Left ventricle myocardium superior (tissue), 1 donor: ENCODE measurements around the gene MIS18BP1. TPM values are rescaled to one million over a fixed set of nuclear protein-coding genes. Genes with fewer than 3 reads are reported as not detected.
"Not testable (repeated sequence)": the region's sequence is repeated elsewhere in the genome, so short reads cannot be mapped to it uniquely, and the experiment has no call there.

Experiments used
- ATAC-seq: fragments of 200-7000 bp; cut with Tn5 transposase; one replicate; pipeline ENCODE4 v1.9.1; 2020; ENCODE audit warnings: mild to moderate bottlenecking, moderate library complexity
- DNase-seq: peaks from one replicate; pipeline ENCODE4 v3.0.0-alpha.2; 2020
- intact Hi-C: fragments of 100-400 bp; cut with micrococcal nuclease; formaldehyde crosslinking; loops from one replicate; pipeline ENCODE4 v1.11.0; 2022
- total RNA-seq: library from RNA; stranded (reverse); fragmentation: NEBNext Ultra II Directional; extraction: Animal tissue kit (Norgen Biotek cat#: 25700); gene quantifications from one replicate; pipeline ENCODE4 v1.2.1, GENCODE V29; 2021
- donor health status: DM: no; HTN: yes; CAD: no; lungs with severe emphysema.

MIS18BP1 gene
- total RNA-seq, 1 donor from 2014 or later: 5.5 TPM

DNA sequence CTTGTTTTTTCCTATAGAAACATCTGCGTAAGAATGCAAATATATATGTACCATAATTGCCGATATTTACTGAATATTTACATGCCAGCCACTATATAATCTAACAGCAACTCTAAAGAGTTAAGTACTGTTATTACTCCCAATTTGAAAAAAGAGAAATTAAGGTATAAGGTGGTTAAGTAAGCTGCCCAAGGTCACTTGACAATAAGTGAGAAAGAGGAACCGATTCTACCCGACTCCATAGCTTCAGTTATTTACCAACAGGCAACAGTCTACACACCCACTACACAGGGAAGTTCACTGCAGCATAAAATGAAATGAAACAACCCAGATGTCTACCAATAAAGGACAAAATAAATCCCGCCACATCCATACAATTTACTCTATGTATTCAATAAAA lies 1.1 kb downstream of the MIS18BP1 start:
- ATAC-seq (no peak), DNase-seq (no peak)
- intact Hi-C loops: loop anchor here (10.0 kb wide), 1 partner anchor 117 kb away; the partner anchor contains the start of genes FANCM and FKBP3

DNA sequence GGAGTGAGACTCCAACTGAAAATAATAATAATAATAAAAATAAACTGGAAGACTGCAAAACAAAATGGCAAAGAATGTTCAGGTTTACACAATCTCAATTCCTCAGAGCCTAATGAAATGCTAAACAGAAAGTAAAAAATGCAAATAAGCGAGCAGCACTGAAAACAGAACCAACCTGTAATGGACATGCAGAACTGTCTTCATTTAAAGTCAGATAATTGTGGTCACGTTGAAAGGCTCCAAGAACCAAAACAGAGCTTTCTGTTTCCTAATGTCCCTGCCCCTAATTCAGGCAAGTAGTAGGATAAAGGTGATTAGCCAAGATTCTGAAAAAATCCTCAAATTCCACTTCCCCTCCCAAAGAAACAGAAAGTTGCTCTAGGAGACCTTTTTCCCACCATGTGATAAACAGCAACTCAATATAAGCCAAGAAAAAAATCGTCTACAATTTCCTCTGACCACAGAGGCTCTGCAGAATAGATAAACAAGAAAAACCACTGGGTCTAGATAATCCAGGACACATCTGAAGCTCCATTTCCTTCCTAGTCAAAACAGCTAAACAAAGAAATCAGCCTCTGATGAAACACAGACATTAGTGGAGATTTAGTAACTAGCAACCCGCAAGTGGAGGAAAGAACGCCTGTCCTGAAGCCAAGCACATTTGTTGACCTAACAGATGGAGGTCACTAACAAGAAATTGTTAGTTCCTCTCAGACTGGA lies 3.0 kb downstream of the MIS18BP1 start:
- no peak for DNase-seq
- no peak for ATAC-seq
- intact Hi-C loops: loop anchor here (10.0 kb wide), 1 partner anchor 115 kb away; the partner anchor contains the start of genes FANCM and FKBP3

DNA sequence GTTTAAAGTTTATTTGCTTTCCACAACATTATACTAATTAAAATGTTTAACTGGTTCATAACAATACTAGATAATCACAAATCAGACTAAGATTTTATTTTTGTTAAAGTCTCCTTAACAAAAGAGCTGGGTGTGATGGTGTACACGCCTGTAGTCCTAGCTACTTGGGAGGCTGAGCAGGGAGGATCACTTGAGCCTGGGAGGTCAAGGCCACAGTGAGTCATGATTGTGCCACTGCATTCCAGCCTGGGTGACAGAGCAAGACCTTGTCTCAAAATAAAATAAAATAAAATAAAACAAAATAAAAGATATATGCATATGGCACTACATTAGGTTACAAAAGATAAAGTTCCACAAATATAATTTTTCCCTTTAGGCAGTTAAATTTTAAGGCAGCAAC lies 5.6 kb downstream of the MIS18BP1 start:
- DNase-seq (no peak), ATAC-seq (no peak)
- intact Hi-C loops: no loop called here

DNA sequence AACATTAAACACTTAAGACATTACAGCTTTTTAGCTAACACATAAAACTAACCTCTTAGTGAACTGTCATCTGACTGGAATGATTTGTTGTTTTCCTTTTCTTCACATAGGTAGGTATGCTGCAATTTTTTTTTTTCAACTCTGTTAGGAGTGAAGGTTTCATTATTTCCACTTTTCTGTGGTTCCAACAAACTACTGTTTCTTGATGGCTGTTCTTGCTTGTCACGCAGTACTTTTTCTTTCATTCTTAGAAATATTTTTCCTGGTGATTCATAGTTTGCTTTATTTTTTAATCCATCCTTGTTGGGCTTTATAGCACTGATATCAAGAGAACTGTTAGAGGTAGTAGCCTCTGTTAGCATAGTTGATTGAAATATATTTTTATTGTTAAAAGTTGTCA lies 6.3 kb downstream of the MIS18BP1 start:
- intact Hi-C loops: no loop called here
- ATAC-seq: no peak

DNA sequence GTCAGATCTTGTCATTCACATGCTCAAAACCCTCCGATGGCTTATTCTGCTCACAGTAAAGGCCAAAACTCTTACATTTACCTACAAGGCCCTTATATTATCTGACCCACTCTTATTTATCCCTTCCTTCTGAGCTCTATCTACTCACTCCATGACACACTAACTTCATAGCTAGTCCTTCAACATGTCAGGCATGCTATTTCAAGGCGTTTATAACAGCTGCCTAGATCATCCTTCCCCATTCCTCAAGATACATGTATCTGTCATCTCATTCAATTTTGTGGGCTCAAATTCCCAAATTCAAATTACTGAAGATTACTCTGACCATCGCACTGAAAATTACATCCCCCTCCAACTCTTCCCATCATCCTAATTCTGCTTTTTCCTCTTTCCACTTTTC lies 6.9 kb downstream of the MIS18BP1 start:
- intact Hi-C loops: no loop called here
- no peak for ATAC-seq
- DNase-seq: no peak

More for the DNA sequence above, 6.3 kb downstream of the MIS18BP1 start:
- no peak for DNase-seq

DNA sequence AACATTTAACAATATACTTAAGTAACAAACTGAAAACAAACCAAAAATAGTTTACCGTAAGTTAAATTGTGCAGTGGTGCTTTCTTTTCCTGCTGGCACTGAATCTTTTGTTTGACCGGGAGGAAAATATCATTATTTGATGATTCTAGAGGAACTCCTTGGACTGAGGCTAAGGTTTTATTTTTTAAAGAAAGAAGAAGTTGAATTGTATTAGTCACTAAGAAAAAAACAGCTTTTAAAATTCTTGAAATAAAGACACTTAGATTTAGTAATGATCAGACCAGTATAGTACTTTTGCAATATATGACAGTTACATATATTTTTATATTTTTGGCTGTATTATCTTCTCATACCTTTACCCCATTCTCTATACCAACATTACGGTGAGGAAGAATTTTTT lies 10.3 kb downstream of the MIS18BP1 start:
- intact Hi-C loops: no loop called here

DNA sequence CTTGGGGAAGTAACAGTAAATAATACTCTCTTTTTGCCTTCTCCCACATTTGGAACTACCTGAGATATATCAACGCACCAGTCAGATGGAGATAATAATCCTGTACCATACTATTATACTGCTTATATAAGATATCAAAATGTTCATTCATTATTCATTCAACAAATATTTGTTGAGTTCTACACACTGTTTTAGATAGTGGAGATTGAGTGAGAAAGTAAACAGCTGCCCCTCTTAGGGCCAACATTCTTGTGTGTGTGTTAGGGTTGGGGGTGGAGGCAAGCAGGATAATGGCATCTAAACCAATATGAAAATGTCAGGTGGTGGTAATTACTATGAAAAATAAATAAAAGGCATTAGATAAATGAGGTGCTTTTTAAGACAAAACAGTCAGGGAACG lies 14.0 kb downstream of the MIS18BP1 start:
- DNase-seq (no peak), ATAC-seq (no peak)
- intact Hi-C loops: no loop called here

More for the DNA sequence above, 10.3 kb downstream of the MIS18BP1 start:
- ATAC-seq: no peak
- DNase-seq: no peak

DNA sequence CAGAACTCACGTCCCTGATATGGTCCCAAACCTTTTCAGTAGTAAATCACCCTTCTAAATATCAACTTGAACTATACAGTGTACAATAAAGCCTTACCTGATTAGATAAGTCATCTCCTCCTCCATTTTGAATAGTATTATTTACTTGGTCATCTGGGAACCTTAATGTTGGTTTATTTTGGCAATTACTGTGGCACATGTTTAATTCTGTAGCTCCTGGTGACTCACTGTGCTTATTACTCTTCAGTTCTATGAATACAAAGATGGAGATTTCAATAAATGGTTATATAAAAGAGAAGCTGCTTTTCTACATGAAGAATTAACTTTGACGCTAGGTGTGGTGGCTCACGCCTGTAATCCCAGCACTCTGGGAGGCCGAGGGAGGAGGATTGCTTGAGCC lies 25.4 kb downstream of the MIS18BP1 start:
- DNase-seq (no peak), ATAC-seq (no peak)
- intact Hi-C loops: no loop called here

DNA sequence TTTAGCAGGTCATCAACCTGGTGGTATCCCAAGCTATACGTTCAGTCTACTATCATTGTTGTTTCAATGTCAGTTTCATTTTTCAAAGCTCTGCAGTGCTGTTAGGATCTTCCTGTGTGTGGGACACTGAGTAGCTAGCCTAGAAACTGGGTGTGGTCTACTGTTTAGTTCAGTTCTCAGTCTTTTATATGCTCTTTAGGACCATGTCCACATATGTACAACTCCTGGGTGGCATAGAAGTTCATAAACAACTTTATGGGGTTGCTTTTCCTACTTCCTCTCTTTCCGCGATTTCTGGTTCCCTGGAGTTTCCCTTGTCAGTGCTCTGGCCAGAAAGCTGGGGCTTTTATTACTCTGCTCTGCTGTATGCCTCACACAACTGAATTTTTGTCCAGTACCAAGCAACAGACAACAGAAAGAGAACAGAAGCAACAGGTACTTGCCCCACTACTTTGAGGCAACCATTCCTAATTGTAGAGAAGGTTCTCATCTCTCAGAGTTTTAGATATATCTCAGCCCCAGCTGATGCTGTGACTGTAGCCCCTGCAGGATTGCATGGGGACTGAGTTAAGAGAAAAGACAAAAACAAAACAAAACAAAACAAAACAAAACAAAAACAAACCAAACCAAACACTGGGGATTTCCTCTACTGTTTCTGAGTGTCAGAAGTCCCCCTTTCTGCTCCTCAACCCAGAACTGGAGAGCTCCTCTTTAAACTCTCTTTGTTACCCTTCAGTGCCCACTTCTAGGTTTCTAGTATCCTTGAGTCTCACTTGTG lies 30.3 kb downstream of the MIS18BP1 start:
- DNase-seq: no peak
- ATAC-seq: no peak
- intact Hi-C loops: no loop called here

DNA sequence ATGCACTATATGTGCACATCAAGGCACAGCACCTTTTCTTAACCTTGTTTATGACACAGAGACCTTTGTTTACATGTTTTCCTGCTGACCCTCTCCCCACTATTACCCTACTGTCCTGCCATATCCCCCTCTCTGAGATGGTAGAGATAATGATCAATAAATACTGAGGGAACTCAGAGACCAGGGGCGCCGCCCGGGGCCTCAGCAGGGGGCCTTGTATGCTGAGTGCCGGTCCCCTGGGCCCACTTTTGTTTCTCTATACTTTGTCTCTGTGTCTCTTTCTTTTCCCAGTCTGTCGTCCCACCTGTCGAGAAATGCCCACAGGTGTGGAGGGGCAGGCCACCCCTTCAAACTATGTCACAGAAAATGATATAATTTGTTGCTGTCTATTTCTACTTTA lies 38.7 kb downstream of the MIS18BP1 start:
- ATAC-seq, DNase-seq, intact Hi-C loops: not testable (repeated sequence)

DNA sequence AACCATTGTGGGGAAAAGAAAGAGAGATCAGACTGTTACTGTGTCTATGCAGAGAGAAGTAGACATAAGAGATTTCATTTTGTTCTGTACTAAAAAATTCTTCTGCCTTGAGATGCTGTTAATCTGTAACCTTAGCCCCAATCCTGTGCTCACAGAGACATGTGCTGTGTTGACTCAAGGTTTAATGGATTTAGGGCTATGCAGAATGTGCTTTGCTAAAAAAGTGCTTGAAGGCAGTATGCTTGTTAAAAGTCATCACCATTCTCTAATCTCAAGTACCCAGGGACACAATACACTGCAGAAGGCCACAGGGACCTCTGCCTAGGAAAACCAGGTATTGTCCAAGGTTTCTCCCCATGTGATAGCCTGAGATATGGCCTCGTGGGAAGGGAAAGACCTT lies 39.3 kb downstream of the MIS18BP1 start:
- ATAC-seq, DNase-seq, intact Hi-C loops: not testable (repeated sequence)

DNA sequence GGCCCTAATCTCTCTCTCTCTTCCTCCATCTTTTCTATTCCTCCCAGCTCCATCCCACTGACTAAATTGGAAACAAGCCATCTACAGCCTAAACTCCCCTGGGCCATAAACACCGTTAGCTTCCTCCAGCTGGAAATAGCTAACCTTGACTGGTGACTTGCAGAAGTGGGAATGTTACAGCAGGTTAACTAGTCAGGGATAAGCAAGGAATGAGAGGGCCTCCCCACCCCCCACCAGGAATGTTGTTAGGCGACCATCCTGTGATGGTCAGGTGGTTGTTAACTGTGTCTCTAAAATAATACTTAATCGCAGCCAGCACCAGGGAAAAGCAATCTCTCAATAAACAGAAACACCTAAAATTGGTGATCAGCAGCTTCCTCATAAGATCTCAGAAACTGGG lies 40.8 kb downstream of the MIS18BP1 start:
- intact Hi-C loops: no loop called here
- DNase-seq: no peak
- no peak for ATAC-seq

DNA sequence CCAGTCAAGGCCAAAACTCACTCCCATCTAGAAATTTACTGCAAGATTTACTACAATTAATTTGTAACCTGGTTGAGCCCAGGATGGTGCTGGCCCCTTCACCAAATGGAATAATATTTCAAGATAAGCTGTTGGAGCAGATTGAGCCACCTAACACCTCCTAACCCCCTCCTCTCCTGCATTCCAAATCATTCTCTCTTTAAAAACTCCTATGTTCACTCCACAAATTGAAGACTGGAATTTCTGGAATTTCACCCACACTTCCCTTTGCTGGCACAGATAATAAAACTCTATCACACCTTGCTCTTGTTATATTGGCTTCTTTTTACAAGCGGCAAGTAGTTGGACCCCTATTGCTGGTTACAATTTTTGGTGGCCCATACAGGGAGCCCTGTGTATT lies 41.7 kb downstream of the MIS18BP1 start:
- intact Hi-C loops: no loop called here
- no peak for DNase-seq
- ATAC-seq: no peak

DNA sequence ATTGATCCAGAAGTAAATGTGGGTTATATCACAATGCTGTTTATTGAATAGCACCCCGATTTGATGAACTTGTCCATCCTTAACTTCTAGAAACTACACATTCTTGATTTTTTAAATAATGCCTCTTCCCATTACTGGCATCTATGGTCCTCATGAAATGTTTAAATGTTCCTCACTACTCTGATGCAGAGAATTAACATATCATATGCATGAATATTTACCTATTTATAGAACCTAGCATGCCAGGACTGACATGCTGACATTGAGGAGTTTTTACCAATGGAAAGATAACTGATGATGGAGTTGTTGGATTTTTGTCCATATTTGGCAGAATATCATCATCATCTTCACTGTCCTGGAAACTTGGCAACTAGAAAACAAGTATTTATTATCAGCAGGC lies 42.8 kb downstream of the MIS18BP1 start:
- DNase-seq (no peak), ATAC-seq (no peak)
- intact Hi-C loops: no loop called here

DNA sequence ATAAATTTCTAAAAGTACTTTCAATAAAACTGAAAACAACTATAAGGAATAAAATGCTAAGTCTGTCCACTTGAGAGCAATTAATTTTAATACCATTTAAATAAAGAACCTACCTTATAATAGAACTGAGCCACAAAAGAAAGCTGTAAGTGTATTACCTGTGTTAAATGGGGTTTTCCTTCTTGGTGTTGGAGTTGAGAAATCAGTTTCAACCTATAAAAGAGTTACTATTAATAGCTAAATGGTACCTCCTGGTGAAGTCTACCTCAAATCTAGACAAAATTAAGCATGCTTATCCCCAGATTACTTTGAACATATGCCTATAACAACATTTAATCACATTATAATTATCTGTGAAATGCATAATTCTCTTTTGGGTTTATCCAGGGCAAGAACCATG lies 48.8 kb downstream of the MIS18BP1 start:
- DNase-seq (no peak), ATAC-seq (no peak)
- intact Hi-C loops: no loop called here

DNA sequence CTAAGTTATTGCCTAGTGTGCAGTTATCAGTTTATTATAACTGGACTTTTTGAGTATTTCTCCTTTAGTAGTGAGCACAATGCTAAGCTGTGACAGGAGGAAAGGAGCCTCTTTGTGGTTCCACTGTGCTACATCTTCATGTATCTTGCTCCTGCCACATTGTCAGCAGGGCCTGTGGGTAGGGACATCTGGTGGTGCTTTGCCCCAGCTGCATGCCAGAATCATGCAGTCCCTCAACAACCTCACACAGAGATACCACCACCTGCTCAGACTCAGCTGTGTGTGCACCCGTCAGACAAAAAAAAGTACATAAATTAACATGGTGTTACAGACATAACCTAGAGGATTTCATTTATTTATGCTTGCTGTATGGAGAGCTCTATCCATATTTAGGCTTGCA lies 51.1 kb downstream of the MIS18BP1 start:
- no peak for DNase-seq
- peak; percentile 41 for ATAC-seq
- intact Hi-C loops: no loop called here

DNA sequence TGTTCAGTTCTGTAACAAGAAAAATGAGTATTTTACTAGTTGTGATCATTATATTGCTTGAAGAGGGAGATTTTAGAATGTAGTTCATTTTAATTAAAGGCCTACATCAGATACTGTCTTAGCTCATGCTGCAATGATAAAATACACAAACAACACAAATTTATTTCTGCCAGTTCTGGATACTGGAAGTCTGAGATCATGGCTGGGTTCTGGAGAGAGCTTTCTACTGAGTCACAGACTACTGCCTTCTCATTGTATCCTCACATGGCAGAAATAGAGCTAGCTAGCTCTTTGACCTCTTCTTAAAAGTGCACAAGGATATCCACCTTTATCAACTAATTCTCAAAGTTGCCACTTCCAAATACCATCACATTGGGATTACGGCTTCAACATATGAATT lies 53.8 kb downstream of the MIS18BP1 start:
- intact Hi-C loops: no loop called here
- ATAC-seq (no peak), DNase-seq (no peak)

DNA sequence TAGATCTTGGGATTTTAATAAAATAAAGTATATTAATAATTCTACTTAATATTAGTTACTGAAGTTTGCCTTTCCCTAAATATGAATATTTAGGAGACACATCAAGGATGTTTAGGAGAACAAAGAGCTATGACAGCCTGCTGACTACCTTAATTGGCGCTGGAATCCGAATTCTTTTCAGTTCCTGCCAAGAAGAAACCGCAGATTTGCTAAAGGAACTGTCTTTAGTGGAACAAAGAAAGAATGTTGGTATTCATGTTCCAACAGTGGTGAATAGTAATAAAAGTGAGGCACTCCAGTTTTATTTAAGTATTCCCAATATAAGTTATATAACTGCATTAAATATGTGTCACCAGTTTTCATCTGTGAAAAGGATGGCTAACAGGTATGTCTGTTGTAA lies 54.5 kb downstream of the MIS18BP1 start:
- no peak for DNase-seq
- ATAC-seq: no peak
- intact Hi-C loops: no loop called here

DNA sequence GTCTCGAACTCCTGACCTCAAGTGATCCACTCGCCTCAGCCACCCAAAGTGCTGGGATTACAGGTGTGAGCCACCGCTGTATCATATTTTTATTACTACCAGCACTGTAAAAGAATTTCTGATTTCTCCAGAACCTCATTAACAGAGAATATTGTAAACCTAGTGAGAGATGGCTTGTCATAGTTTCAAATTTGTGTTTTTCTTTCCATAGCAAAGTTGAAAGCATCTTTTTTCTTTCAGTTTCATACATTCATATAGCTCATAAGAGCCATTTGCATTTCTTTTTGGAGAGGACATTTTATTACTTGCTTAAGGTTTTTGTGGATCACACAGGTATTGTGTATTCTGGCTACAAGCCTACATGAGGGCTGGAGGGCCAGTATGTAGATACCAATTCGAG lies 58.0 kb downstream of the MIS18BP1 start:
- intact Hi-C loops: no loop called here
- DNase-seq (no peak), ATAC-seq (no peak)

DNA sequence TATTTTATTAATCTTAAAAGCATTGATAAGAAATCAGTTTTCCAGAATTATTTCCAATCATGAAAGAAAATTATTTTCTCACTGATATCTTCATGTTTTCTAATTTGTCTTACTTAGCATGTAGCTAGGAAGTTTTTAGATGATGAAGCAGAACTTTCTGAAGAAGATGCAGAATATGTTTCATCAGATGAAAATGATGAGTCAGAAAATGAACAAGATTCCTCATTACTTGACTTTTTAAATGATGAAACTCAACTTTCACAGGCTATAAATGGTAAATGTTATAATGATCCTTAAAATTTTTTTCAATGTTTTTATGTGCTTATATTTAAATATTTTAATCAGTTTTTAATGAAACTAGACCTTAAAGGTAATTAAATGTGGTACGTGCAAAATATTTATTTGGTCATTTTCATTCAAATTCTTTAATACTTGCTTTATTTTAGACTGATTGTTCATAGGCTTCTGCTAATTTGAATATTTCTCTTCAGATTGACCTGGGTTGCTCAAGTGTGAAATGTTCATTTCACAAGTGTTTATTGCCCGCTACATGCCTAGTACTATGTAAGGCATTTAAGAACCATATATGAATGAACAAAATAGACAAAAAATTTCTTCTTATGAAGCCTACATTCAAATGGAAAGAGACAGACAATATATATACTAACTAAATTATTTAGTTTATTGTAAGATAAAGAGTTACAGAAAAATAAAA lies 67.7 kb downstream of the MIS18BP1 start:
- ATAC-seq: no peak
- intact Hi-C loops: no loop called here

More for the DNA sequence above, 67.7 kb downstream of the MIS18BP1 start:
- no peak for DNase-seq
